ENCODE results near the gene KLRB1. TPM values are rescaled to one million over a fixed set of nuclear protein-coding genes. Genes with fewer than 3 reads are reported as not detected.

KLRB1 gene
- total RNA-seq, 4 donors from 2014 or later = 0.41 to 0.61 TPM; not detected in 2

Small RNA genes lying within 50 kb of the gene (small RNA-seq; reads per million reads assigned to genes)
- not detected for gene AC010186.4
- not detected for gene RNU6-700P

Other genes starting within 250 kb of the KLRB1 start
- 10 to 100 TPM in 2 of 4 donors, 1 to 10 TPM in 2; 6.8 to 22.8 (median 13.9) TPM for gene CLEC2D, start 61.8 kb upstream of the KLRB1 start, total RNA-seq
- 1 to 10 TPM in 1 of 4 donors, not detected in 3; 1.9 TPM for gene CLECL1, start 125.2 kb upstream of the KLRB1 start, total RNA-seq
- gene CD69, start 153.0 kb upstream of the KLRB1 start, total RNA-seq = 10 to 100 TPM in 1 of 4 donors, 1 to 10 TPM in 2, under 1 TPM in 1; 0.88 to 10.2 (median 2.9) TPM
- 1 to 10 TPM in 1 of 4 donors, under 1 TPM in 1, not detected in 2; 0.35 to 1.5 TPM for gene KLRF1, start 219.6 kb upstream of the KLRB1 start, total RNA-seq